Heart right ventricle (tissue), 16 donors: Measurements from ENCODE around the gene INA. TPM values are rescaled to one million over a fixed set of nuclear protein-coding genes. Genes with fewer than 3 reads are reported as not detected.

ENCODE experiments used
- ATAC-seq, 8 donors: fragments of 200-7000 bp; cut with Tn5 transposase; one replicate each; pipeline ENCODE4 v1.9.1; 2020; ENCODE audit warnings: mild to moderate bottlenecking in 8 of 8, moderate library complexity in 8 of 8, moderate number of reproducible peaks in 1 of 8
- DNase-seq, 2 donors: peaks; one replicate each; pipeline ENCODE4 v3.0.0-alpha.2; 2020
- H3K27ac ChIP-seq, 10 donors: fragments of 200-600 bp; sonication (generic) in 2 of 10; one replicate each; pipeline versions ENCODE4 v1.5.0 to v1.8.0; 2020 to 2022; ENCODE audit warnings: mild to moderate bottlenecking in 3 of 10
- H3K27me3 ChIP-seq, 7 donors: fragments of 200-600 bp; one replicate each; pipeline ENCODE4 v1.8.0; 2021 to 2022; ENCODE audit warnings: mild to moderate bottlenecking in 2 of 7
- H3K36me3 ChIP-seq, 9 donors: fragments of 200-600 bp; sonication (generic) in 1 of 9; one replicate each; pipeline versions ENCODE4 v1.5.0 to v1.8.0; 2020 to 2022; ENCODE audit warnings: mild to moderate bottlenecking in 2 of 9
- H3K4me1 ChIP-seq, 9 donors: fragments of 200-600 bp; sonication (generic) in 1 of 9; one replicate each; pipeline versions ENCODE4 v1.5.0 to v1.8.0; 2020 to 2022; ENCODE audit warnings: mild to moderate bottlenecking in 4 of 9
- H3K4me3 ChIP-seq, 10 donors: fragments of 200-600 bp; sonication (generic) in 2 of 10; one replicate each; pipeline versions ENCODE4 v1.5.0 to v1.8.0; 2020 to 2022; ENCODE audit warnings: mild to moderate bottlenecking in 7 of 10, moderate library complexity in 2 of 10
- H3K9me3 ChIP-seq, 11 donors: fragments of 200-600 bp in 10 of 11; sonication (generic) in 2 of 11; one replicate each; pipeline versions ENCODE4 v1.5.0 to v1.8.0; 2013 to 2022; ENCODE audit warnings: mild to moderate bottlenecking in 2 of 11, control low read depth in 1 of 11, moderate library complexity in 1 of 11
- WGBS, 2 donors: extraction: QIAGEN DNeasy Blood & Tissue Kit; methylation state at CpG; one replicate each; pipeline ENCODE4 v1.1.7; 2013; ENCODE audit warnings: inconsistent platforms in 1 of 2; 5-methylcytosine and 5-hydroxymethylcytosine counted together
- intact Hi-C, 10 donors: fragments of 100-400 bp; cut with DNase I; formaldehyde crosslinking; loops; one replicate each; pipeline versions ENCODE4 v1.11.1 to v1.14.2; 2022
- polyA plus RNA-seq, 2 donors: library from polyadenylated mRNA; stranded (reverse); fragments of 200-250 nt; gene quantifications; one replicate each; pipeline ENCODE4 v1.2.3, GENCODE V29; 2013
- total RNA-seq, 10 donors: library from RNA; stranded (reverse); fragmentation: NEBNext Ultra II Directional in 3 of 10; extraction: Animal tissue kit (Norgen Biotek cat#: 25700) in 3 of 10; gene quantifications; one replicate each; pipeline versions ENCODE4 v1.2.1 to v1.2.4, GENCODE V29; 2021 to 2023
- TF ChIP-seq, protein P1 (sequence below), 9 donors: fragments of 200-600 bp; sonication (generic) in 2 of 9; IDR thresholded peaks; one replicate each; pipeline versions ENCODE4 v1.5.0 to v1.8.0; 2021 to 2022; ENCODE audit warnings: antibody characterized with exemption in 9 of 9, mild to moderate bottlenecking in 5 of 9, moderate library complexity in 1 of 9
- donor health status: Arrhythmogenic right ventricular cardiomyopathy.
- donor health status: ischemic (EF 13 %, LVEDD 7.1; RV severe dilation, severe dysfunction).
- donor health status: healthy with polysubstance abuse.
- donor health status: DM: no; HTN: yes; CAD: no.
- donor health status: DM: no; HTN: no; CAD: no.
- donor health status: ischemic (EF 25% LVEDD 6.9; RV normal size, moderate dysfunction).
- donor health status: ischemic (EF 25% LVEDD 5.7; RV mildly dilated, moderate dysfunction).
- donor health status: healthy.
- donor health status: DM: yes; HTN: yes; CAD: no.
- donor health status: Ischemic cardiomyopathy.
- donor health status: ischemic (EF 35%, LVEDD 5.7; RV mildly dilated, moderate dysfunction).
- donor health status: nonischemic (EF 11% LVEDD 7.7; RV severe dilation, severe dysfunction).
- donor health status: DM: yes; HTN: yes; CAD: no.
- donor health status: PGD.
- donor health status: ischemic (EF 29% LVEDD 5.4; RV normal size, mild dysfunction).
- donor health status: nonischemic (EF 23%, LVEDD 6.1; RV moderate dilation, normal function).

The INA gene
- total and polyA plus RNA-seq, 12 donors: 0.01 TPM; not detected in 11

DNA sequence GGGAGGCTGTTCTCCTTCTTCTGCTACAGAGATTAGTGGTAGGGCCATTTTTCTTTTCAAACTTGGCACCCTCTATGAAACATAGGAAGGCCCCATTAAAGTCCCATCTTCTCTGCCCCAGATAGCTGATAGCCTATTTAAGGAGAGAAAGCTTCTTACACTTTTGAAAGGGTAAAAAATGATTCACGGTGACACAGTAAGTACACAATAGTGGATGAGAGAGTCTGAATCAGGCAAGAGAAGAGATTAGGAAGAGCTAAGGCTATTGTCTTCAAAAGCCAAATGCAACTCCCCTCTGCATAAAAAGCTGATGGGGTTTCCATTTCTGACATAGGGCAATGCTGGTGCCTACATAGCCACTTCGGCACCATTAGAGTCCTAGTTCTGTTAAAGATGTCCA lies 3.6 kb downstream of the INA start:
- TF ChIP-seq, protein P1, sequence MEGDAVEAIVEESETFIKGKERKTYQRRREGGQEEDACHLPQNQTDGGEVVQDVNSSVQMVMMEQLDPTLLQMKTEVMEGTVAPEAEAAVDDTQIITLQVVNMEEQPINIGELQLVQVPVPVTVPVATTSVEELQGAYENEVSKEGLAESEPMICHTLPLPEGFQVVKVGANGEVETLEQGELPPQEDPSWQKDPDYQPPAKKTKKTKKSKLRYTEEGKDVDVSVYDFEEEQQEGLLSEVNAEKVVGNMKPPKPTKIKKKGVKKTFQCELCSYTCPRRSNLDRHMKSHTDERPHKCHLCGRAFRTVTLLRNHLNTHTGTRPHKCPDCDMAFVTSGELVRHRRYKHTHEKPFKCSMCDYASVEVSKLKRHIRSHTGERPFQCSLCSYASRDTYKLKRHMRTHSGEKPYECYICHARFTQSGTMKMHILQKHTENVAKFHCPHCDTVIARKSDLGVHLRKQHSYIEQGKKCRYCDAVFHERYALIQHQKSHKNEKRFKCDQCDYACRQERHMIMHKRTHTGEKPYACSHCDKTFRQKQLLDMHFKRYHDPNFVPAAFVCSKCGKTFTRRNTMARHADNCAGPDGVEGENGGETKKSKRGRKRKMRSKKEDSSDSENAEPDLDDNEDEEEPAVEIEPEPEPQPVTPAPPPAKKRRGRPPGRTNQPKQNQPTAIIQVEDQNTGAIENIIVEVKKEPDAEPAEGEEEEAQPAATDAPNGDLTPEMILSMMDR (IDR thresholded peaks at IDR 0.05): no peak
- Histone ChIP-seq H3K27ac (no peak overlapping the region), H3K36me3 (no peaks in the 10 kb centered on the region), H3K4me3 (no peak overlapping the region), H3K9me3 (no peaks in the 10 kb centered on the region), H3K4me1 (peaks cover 0 to 17% (median 6%) of the 10 kb centered on the region in 9 donors), H3K27me3 (peaks cover 19 to 94% (median 79%) of the 10 kb centered on the region in 7 donors)
- no peak for ATAC-seq
- intact Hi-C loops: no loop called here
- WGBS, 2 donors: 87 to 93% methylated on average over 2 of the region's 2 CpGs
- no peak for DNase-seq

DNA sequence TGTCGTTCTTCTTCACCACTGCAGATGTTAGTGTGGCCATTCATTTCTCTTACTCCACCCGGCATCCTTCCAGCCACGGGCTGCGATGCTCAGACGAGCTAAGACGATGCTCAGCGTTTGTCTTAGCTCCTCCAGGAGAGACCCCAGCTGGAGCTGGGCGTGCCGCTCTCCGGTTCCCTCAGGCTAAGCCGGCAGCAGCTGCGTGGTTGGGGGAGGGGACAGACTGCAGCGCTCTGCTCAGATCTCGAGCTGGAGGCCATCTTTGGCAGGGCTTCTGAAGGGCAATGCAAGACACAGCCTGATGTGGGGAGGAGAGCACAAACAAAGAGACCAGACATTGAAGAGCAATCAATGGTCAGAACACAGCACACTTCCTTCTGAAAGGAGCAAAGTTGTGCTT lies 4.8 kb downstream of the INA start:
- Histone ChIP-seq H3K4me3 (no peak overlapping the region), H3K4me1 (peaks cover 0 to 14% (median 6%) of the 10 kb centered on the region in 9 donors), H3K36me3 (no peaks in the 10 kb centered on the region), H3K27ac (no peak overlapping the region), H3K9me3 (no peaks in the 10 kb centered on the region), H3K27me3 (peaks cover 17 to 93% (median 72%) of the 10 kb centered on the region in 7 donors)
- intact Hi-C loops: no loop called here
- no peak for ATAC-seq
- TF ChIP-seq, protein P1 (IDR thresholded peaks at IDR 0.05): no peak
- WGBS, 2 donors: 3 to 4% methylated on average over 14 of the region's 14 CpGs
- no peak for DNase-seq

DNA sequence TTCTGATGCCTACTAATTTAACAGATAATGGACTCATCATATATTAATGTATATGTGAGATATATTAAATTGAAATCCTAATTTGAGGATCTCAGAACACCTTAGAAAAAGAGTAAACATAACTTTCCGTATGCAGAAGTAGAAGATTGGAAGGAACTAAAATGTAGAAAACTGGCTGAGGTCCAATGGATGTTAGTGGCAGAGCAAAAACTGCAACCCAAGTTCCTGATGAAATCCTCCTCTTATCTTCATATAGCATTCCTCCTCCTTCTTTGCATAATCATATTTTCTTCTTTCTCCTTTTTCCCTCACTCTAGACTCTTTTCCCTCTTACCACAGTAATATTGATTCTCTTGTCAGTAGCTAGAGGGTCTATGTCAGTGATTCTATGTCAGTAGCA lies 6.0 kb downstream of the INA start:
- intact Hi-C loops: no loop called here
- Histone ChIP-seq H3K27ac (no peak overlapping the region), H3K4me3 (no peak overlapping the region), H3K4me1 (peaks cover 0 to 2% (median 0%) of the 10 kb centered on the region in 9 donors), H3K36me3 (no peaks in the 10 kb centered on the region), H3K27me3 (peaks cover 5 to 93% (median 72%) of the 10 kb centered on the region in 7 donors), H3K9me3 (no peaks in the 10 kb centered on the region)
- ATAC-seq: no peak
- TF ChIP-seq, protein P1 (IDR thresholded peaks at IDR 0.05): no peak
- no peak for DNase-seq
- WGBS, 2 donors: 45 to 67% methylated on average over 1 of the region's 1 CpG

DNA sequence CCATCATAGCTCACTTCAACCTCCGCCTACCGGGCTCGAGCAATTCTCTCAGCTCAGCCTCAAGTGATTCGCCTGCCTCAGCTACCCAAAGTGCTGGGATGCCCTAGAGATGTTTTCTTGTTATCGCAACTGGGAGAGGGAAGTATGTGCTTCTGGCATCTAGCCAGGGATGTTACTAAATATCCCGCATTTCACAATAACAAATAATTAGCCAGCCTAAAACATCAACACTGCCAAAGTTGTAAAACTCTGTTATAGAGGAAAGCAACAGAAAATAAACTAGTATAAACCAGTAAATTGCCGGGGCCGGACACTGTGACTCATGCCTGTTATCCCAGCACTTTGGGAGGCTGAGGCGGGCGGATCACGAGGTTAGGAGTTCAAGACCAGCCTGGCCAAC lies 7.2 kb downstream of the INA start:
- TF ChIP-seq, protein P1 (IDR thresholded peaks at IDR 0.05): no peak

More for the DNA sequence above, 7.2 kb downstream of the INA start:
- WGBS, 2 donors: 74 to 86% methylated on average over 11 of the region's 11 CpGs
- H3K4me1 ChIP-seq: no peaks in the 10 kb centered on the region
- H3K4me3 ChIP-seq: no peak overlapping the region
- H3K27me3 ChIP-seq: peaks cover 0 to 93% (median 72%) of the 10 kb centered on the region in 7 donors
- H3K27ac ChIP-seq: no peak overlapping the region
- H3K36me3 ChIP-seq: no peaks in the 10 kb centered on the region
- ATAC-seq (no peak), DNase-seq (no peak)
- intact Hi-C loops: no loop called here
- no peaks in the 10 kb centered on the region for H3K9me3 ChIP-seq
